GM23338 (cell line): ENCODE measurements around the gene FHOD1. TPM values are rescaled to one million over a fixed set of nuclear protein-coding genes. Genes with fewer than 3 reads are reported as not detected.

Experiments
- ATAC-seq: fragments of 200-7000 bp; cut with Tn5 transposase; 3 replicates; pipeline ENCODE4 v1.9.1; 2020
- DNase-seq: peaks from one replicate; pipeline ENCODE4 v3.0.0-alpha.2; 2015; ENCODE audit warnings: low spot score
- H2AFZ ChIP-seq: fragments of 200-600 bp; sonication (generic); 2 replicates; pipeline ENCODE4 v1.8.0; 2016; ENCODE audit warnings: antibody characterized with exemption, mild to moderate bottlenecking, moderate library complexity
- H3F3A ChIP-seq: fragments of 200-600 bp; sonication (generic); replicated peaks from 2 replicates; pipeline ENCODE4 v1.8.0; 2017; ENCODE audit warnings: antibody characterized with exemption, mixed run types, low read depth
- H3K27ac ChIP-seq: fragments of 200-600 bp; sonication (generic); 2 replicates; pipeline ENCODE4 v1.6.1; 2016; ENCODE audit warnings: low read depth
- H3K27me3 ChIP-seq: fragments of 200-600 bp; sonication (generic); 2 replicates; pipeline ENCODE4 v1.8.0; 2016; ENCODE audit warnings: mild to moderate bottlenecking, mixed run types, moderate library complexity; ENCODE audit not compliant: insufficient read depth
- H3K36me3 ChIP-seq: fragments of 200-600 bp; sonication (generic); 2 replicates; pipeline ENCODE4 v1.8.0; 2016; ENCODE audit warnings: mild to moderate bottlenecking; ENCODE audit not compliant: insufficient read depth
- H3K4me1 ChIP-seq: fragments of 200-600 bp; sonication (generic); 2 replicates; pipeline ENCODE4 v1.8.0; 2016; ENCODE audit warnings: mild to moderate bottlenecking, moderate library complexity; ENCODE audit not compliant: insufficient read depth
- H3K4me2 ChIP-seq: fragments of 200-600 bp; sonication (generic); 2 replicates; pipeline ENCODE4 v1.7.1; 2017; ENCODE audit warnings: mixed run types
- H3K4me3 ChIP-seq: fragments of 200-600 bp; sonication (generic); 2 replicates; pipeline ENCODE4 v1.6.1; 2016; ENCODE audit warnings: mixed run types
- H3K79me2 ChIP-seq: fragments of 200-600 bp; sonication (generic); replicated peaks from 2 replicates; pipeline ENCODE4 v1.8.0; 2017; ENCODE audit warnings: mild to moderate bottlenecking; ENCODE audit not compliant: insufficient read depth
- H3K9me2 ChIP-seq: fragments of 200-600 bp; sonication (generic); 2 replicates; pipeline ENCODE4 v1.8.0; 2017; ENCODE audit not compliant: insufficient read depth
- H4K20me1 ChIP-seq: fragments of 200-600 bp; sonication (generic); replicated peaks from 2 replicates; pipeline ENCODE4 v1.8.0; 2017; ENCODE audit warnings: mild to moderate bottlenecking; ENCODE audit not compliant: insufficient read depth
- H3K27ac Mint-ChIP-seq: 2 replicates; pipeline ENCODE4 v1.8.0; 2020; ENCODE audit warnings: inconsistent platforms, mild to moderate bottlenecking, moderate library complexity, mixed read lengths
- H3K27me3 Mint-ChIP-seq: 3 replicates; pipeline ENCODE4 v1.8.0; 2022; ENCODE audit warnings: low read depth, mild to moderate bottlenecking, moderate library complexity, mixed read lengths, inconsistent platforms; ENCODE audit not compliant: insufficient read depth, poor library complexity
- H3K36me3 Mint-ChIP-seq: 3 replicates; pipeline ENCODE4 v1.8.0; 2021; ENCODE audit warnings: low read depth, mild to moderate bottlenecking, inconsistent platforms, moderate library complexity, mixed read lengths
- H3K4me1 Mint-ChIP-seq: 3 replicates; pipeline ENCODE4 v1.8.0; 2020; ENCODE audit warnings: mild to moderate bottlenecking, inconsistent platforms, mixed read lengths
- H3K4me3 Mint-ChIP-seq: 3 replicates; pipeline ENCODE4 v1.8.0; 2021; ENCODE audit warnings: moderate library complexity, mild to moderate bottlenecking, inconsistent platforms, mixed read lengths
- H3K9me3 Mint-ChIP-seq: 3 replicates; pipeline ENCODE4 v1.8.0; 2020; ENCODE audit warnings: moderate library complexity, mild to moderate bottlenecking, inconsistent platforms, mixed read lengths
- CREB1 ChIP-seq: fragments of 250-450 bp; sonication (Bioruptor Pico); IDR thresholded peaks from 2 replicates; pipeline ENCODE4 v1.5.0; 2020; ENCODE audit warnings: low read depth, mild to moderate bottlenecking, moderate library complexity
- EZH2 ChIP-seq: fragments of 200-600 bp; sonication (generic); IDR thresholded peaks from one replicate; pipeline ENCODE4 v1.8.0; 2017; ENCODE audit warnings: antibody characterized with exemption, mild to moderate bottlenecking, low read depth; ENCODE audit not compliant: unreplicated experiment
- EZH2phosphoT487 ChIP-seq: fragments of 200-600 bp; sonication (generic); IDR thresholded peaks from one replicate; pipeline ENCODE4 v1.8.1; 2018; ENCODE audit warnings: antibody characterized with exemption; ENCODE audit not compliant: unreplicated experiment
- JUNB ChIP-seq: IDR thresholded peaks from one replicate; pipeline ENCODE4 v1.6.1; 2016; ENCODE audit warnings: antibody characterized with exemption; ENCODE audit not compliant: unreplicated experiment
- NANOG ChIP-seq: IDR thresholded peaks from 2 replicates; pipeline ENCODE4 v1.6.1; 2016; ENCODE audit warnings: antibody characterized with exemption, borderline replicate concordance
- POLR2AphosphoS5 ChIP-seq: IDR thresholded peaks from 2 replicates; pipeline ENCODE4 v1.6.1; 2016; ENCODE audit warnings: antibody characterized with exemption, low read depth
- REST ChIP-seq: IDR thresholded peaks from one replicate; pipeline ENCODE4 v1.6.1; 2018; ENCODE audit warnings: antibody characterized with exemption; ENCODE audit not compliant: unreplicated experiment
- STAT1 ChIP-seq: IDR thresholded peaks from one replicate; pipeline ENCODE4 v1.6.1; 2016; ENCODE audit warnings: antibody characterized with exemption; ENCODE audit not compliant: unreplicated experiment
- ZNF114 ChIP-seq: fragments of 250-450 bp; sonication (Bioruptor Pico); IDR thresholded peaks from 2 replicates; pipeline ENCODE4 v1.5.0; 2020; ENCODE audit warnings: mild to moderate bottlenecking, moderate library complexity
- polyA plus RNA-seq: library from polyadenylated mRNA; unstranded; fragments of >200 nt; fragmentation: Nextera tagmentation; extraction: Ambion mirVana; gene quantifications from 2 replicates; pipeline ENCODE4 v1.2.1, GENCODE V29; 2016
- total RNA-seq: library from RNA; depleted of rRNA; stranded (reverse); fragments of >200 nt; shearing (Covaris generic); gene quantifications from 2 replicates; pipeline ENCODE4 v1.2.3, GENCODE V29; 2014

FHOD1 gene
- total and polyA plus RNA-seq, 2 experiments from 2014 or later: 26.2 to 52.7 TPM

- H2AFZ ChIP-seq: peak within 1 kb of the TSS; percentile 97; the same call in 1 of the 2 replicates
- H3K4me1 Mint-ChIP-seq: peaks cover 39% of the 10 kb centered on the region
These were observed 1.3 kb upstream of the FHOD1 start, which contains the start of gene SLC9A5 for GRCh38 chr16:67248401-67249177. TSS of gene SLC9A5 (plus strand) at chr16:67248979. CDS start at chr16:67249015, 36 bp downstream.

GRCh38 chr16:67248073-67248400, 756 bp upstream of the FHOD1 start:
- Mint-ChIP-seq H3K4me1 (peaks cover 39% of the 10 kb centered on the region), H3K9me3 (no peaks in the 10 kb centered on the region), H3K36me3 (peaks cover 5% of the 10 kb centered on the region; the same call in 2 of the 3 replicates), H3K27ac (no peak overlapping the region), H3K27me3 (peaks cover 28% of the 10 kb centered on the region), H3K4me3 (peak overlapping the region; percentile 90)
- peak overlapping the region; percentile 94 for H3K4me2 ChIP-seq
- DNase-seq: no peak
- no peaks in the 10 kb centered on the region; the same call in 1 of the 2 replicates for H3K36me3 ChIP-seq
- H2AFZ ChIP-seq: peak overlapping the region; percentile 97; the same call in 1 of the 2 replicates
- peaks cover 34% of the 10 kb centered on the region for H3K27me3 ChIP-seq
- H3K9me2 ChIP-seq: no peaks in the 10 kb centered on the region
- H4K20me1 ChIP-seq: no peaks in the 10 kb centered on the region; the same call in 1 of the 2 replicates
- H3K27ac ChIP-seq: no peak overlapping the region
- peaks cover 26% of the 10 kb centered on the region for H3K79me2 ChIP-seq
- H3K4me3 ChIP-seq: peak overlapping the region; percentile 89
- peaks cover 18% of the 10 kb centered on the region for H3F3A ChIP-seq
- peaks cover 23% of the 10 kb centered on the region for H3K4me1 ChIP-seq
- ATAC-seq: peak; percentile 1
- no peak for TF ChIP-seq EZH2
- TF ChIP-seq JUNB: no peak
- TF ChIP-seq EZH2phosphoT487: no peak
- no peak for TF ChIP-seq STAT1
- no peak for TF ChIP-seq NANOG
- TF ChIP-seq POLR2AphosphoS5: no peak
- no peak for TF ChIP-seq ZNF114 (CRISPR knock-in tag)
- TF ChIP-seq REST: no peak

More at GRCh38 chr16:67248401-67249177, 1.3 kb upstream of the FHOD1 start, which contains the start of gene SLC9A5:
- H3K4me2 ChIP-seq: peak within 1 kb of the TSS; percentile 94
- ATAC-seq (peak; percentile 1), DNase-seq (peak; percentile 65)
- TF ChIP-seq POLR2AphosphoS5 (peak; percentile 31; the same call in 1 of the 2 replicates), CREB1 (CRISPR knock-in tag) (peak; percentile 74), REST (no peak)
- Mint-ChIP-seq H3K27ac (peak within 1 kb of the TSS; percentile 97; the same call in 1 of the 2 replicates), H3K27me3 (peaks cover 28% of the 10 kb centered on the region), H3K36me3 (peaks cover 5% of the 10 kb centered on the region; the same call in 2 of the 3 replicates), H3K9me3 (no peaks in the 10 kb centered on the region), H3K4me3 (peak within 1 kb of the TSS; percentile 90)
- peaks cover 21% of the 10 kb centered on the region for H3K79me2 ChIP-seq
- peaks cover 18% of the 10 kb centered on the region for H3F3A ChIP-seq
- H4K20me1 ChIP-seq: no peaks in the 10 kb centered on the region; the same call in none of the 2 replicates
- no peaks in the 10 kb centered on the region for H3K9me2 ChIP-seq
- H3K4me3 ChIP-seq: peak within 1 kb of the TSS; percentile 89
- peaks cover 34% of the 10 kb centered on the region for H3K27me3 ChIP-seq
- peaks cover 23% of the 10 kb centered on the region for H3K4me1 ChIP-seq
- H3K36me3 ChIP-seq: no peaks in the 10 kb centered on the region; the same call in 1 of the 2 replicates
- no peak within 1 kb of the TSS for H3K27ac ChIP-seq
